GM19043 (cell line): ENCODE results near the gene NPC1.
"Not testable (repeated sequence)": the region's sequence is repeated elsewhere in the genome, so short reads cannot be mapped to it uniquely, and the experiment has no call there.

Experiments used
- ATAC-seq: cut with Tn5 transposase; IDR thresholded peaks from one replicate; pipeline ENCODE4 v1.9.1; 2021; ENCODE audit warnings: low read depth; ENCODE audit not compliant: unreplicated experiment

NPC1 gene

GRCh38 chr18:23528580-23529472 is 57.5 kb downstream of the NPC1 start:
- no peak for ATAC-seq

- ATAC-seq: no peak
Measured at GRCh38 chr18:23526501-23527063, 59.7 kb downstream of the NPC1 start.

GRCh38 chr18:23524213-23524707 is 62.0 kb downstream of the NPC1 start:
- ATAC-seq: no peak

- ATAC-seq: no peak
Measured at GRCh38 chr18:23523429-23524212, 62.7 kb downstream of the NPC1 start.

GRCh38 chr18:23521907-23522306 is 64.4 kb downstream of the NPC1 start:
- ATAC-seq: no peak

GRCh38 chr18:23521271-23521670 is 65.0 kb downstream of the NPC1 start:
- ATAC-seq: no peak

GRCh38 chr18:23519734-23520133 is 66.6 kb downstream of the NPC1 start:
- ATAC-seq: no peak

- ATAC-seq: peak; percentile 89
Measured at GRCh38 chr18:23515911-23516546, 70.3 kb downstream of the NPC1 start.

- ATAC-seq: no peak
Measured at GRCh38 chr18:23512641-23513040, 73.7 kb downstream of the NPC1 start.

GRCh38 chr18:23512216-23512615 is 74.1 kb downstream of the NPC1 start:
- ATAC-seq: not testable (repeated sequence)

GRCh38 chr18:23510923-23511322 is 75.4 kb downstream of the NPC1 start:
- ATAC-seq: not testable (repeated sequence)

- ATAC-seq: no peak
Measured at GRCh38 chr18:23506393-23506792, 79.9 kb downstream of the NPC1 start.

- ATAC-seq: peak; percentile 69
Measured at GRCh38 chr18:23504720-23505119, 81.6 kb downstream of the NPC1 start.

GRCh38 chr18:23503963-23504344 is 82.4 kb downstream of the NPC1 start:
- no peak for ATAC-seq

- ATAC-seq: peak; percentile 59
Measured at GRCh38 chr18:23503038-23503962, 83.0 kb downstream of the NPC1 start, which contains the start of gene RMC1. TSS of gene RMC1 (plus strand) at chr18:23503511. CDS start at chr18:23503619, 108 bp downstream.

GRCh38 chr18:23502516-23503037 is 83.7 kb downstream of the NPC1 start:
- no peak for ATAC-seq

- no peak for ATAC-seq
Measured at GRCh38 chr18:23501626-23502025, 84.7 kb downstream of the NPC1 start.

GRCh38 chr18:23499291-23499781 is 87.0 kb downstream of the NPC1 start:
- ATAC-seq: no peak

GRCh38 chr18:23498877-23499276 is 87.4 kb downstream of the NPC1 start:
- peak; percentile 44 for ATAC-seq
